ENCODE results near the gene PLD6.

Gene PLD6

DNA sequence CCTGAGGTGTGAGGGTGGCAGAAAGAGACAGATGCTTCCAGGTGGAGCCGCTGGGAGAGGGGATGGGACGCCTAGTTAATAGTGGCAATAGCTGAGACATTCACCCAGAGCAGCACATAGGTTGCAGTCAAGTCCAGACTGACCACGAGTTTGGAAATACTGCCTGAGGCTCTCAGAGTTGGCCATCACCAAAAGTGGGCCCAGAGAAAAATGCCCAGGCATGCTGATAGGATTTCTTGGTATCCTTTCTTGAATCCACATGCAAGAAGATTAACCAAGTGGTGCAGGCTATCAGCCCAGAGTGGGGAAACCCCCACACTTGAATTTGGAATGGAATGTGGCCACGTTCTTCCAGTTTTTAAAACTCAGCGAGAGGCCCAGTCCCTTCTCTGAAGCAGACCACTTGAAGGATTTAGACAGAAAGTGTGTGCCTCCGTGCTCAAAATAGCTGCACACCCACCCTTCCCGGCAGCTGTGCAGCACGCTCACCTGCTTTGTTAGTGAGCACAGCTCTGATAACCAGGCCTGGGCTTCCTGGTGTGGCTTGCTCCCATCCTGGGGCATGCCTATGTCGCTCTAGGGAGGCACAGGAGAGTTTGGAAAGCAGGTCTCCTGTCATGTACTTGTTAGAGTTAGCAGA lies 35.7 kb downstream of the PLD6 start:
- no peaks in the 10 kb centered on the region for H4K20me1 ChIP-seq (ENCODE audit: insufficient read depth, low read length, poor library complexity, severe bottlenecking)
- no peaks in the 10 kb centered on the region for H3K27me3 ChIP-seq (ENCODE audit: insufficient read depth, low read length, poor library complexity, severe bottlenecking)
- no peak overlapping the region for H2AFZ ChIP-seq (ENCODE audit: low read length)
- H3K79me2 ChIP-seq (ENCODE audit: insufficient read depth, low read length) = no peaks in the 10 kb centered on the region
- no peaks in the 10 kb centered on the region for H3K9me2 ChIP-seq (replicated peaks; ENCODE audit: low read depth, low read length)
- no peak overlapping the region for H3K9ac ChIP-seq (ENCODE audit: low read depth, low read length, poor library complexity, severe bottlenecking)
- H3K36me3 ChIP-seq (ENCODE audit: insufficient read depth, low read length) = peaks cover 72% of the 10 kb centered on the region; the same call in 1 of the 2 replicates
- H3K4me2 ChIP-seq (ENCODE audit: low read depth, low read length, poor library complexity, severe bottlenecking) = no peak overlapping the region
- H3K9me3 ChIP-seq (ENCODE audit: insufficient read depth, low read depth, low read length) = no peaks in the 10 kb centered on the region
- H3K4me1 ChIP-seq (ENCODE audit: insufficient read depth, low read length, poor library complexity, severe bottlenecking) = peaks cover 4% of the 10 kb centered on the region
- no peaks in the 10 kb centered on the region for H3F3A ChIP-seq (ENCODE audit: low read depth)
- TF ChIP-seq CTCF (conservative IDR thresholded peaks at IDR 0.05; ENCODE audit: low read length) (no peak), EZH2phosphoT487 (IDR thresholded peaks at IDR 0.05; ENCODE audit: borderline replicate concordance) (no peak)
- H3K4me3 ChIP-seq (ENCODE audit: low read length, poor library complexity, severe bottlenecking) = no peak overlapping the region

- H3F3A ChIP-seq (ENCODE audit: low read depth) = no peaks in the 10 kb centered on the region
- H3K4me3 ChIP-seq (ENCODE audit: low read length, poor library complexity, severe bottlenecking) = no peak overlapping the region
- no peaks in the 10 kb centered on the region for H3K9me2 ChIP-seq (replicated peaks; ENCODE audit: low read depth, low read length)
- no peak for TF ChIP-seq EZH2phosphoT487 (IDR thresholded peaks at IDR 0.05; ENCODE audit: borderline replicate concordance)
- no peak for TF ChIP-seq CTCF (conservative IDR thresholded peaks at IDR 0.05; ENCODE audit: low read length)
- H4K20me1 ChIP-seq (ENCODE audit: insufficient read depth, low read length, poor library complexity, severe bottlenecking) = no peaks in the 10 kb centered on the region
- no peaks in the 10 kb centered on the region for H3K79me2 ChIP-seq (ENCODE audit: insufficient read depth, low read length)
- H3K27me3 ChIP-seq (ENCODE audit: insufficient read depth, low read length, poor library complexity, severe bottlenecking) = no peaks in the 10 kb centered on the region
- no peak overlapping the region for H2AFZ ChIP-seq (ENCODE audit: low read length)
- no peaks in the 10 kb centered on the region for H3K9me3 ChIP-seq (ENCODE audit: insufficient read depth, low read depth, low read length)
- H3K9ac ChIP-seq (ENCODE audit: low read depth, low read length, poor library complexity, severe bottlenecking) = no peak overlapping the region
- peaks cover 73% of the 10 kb centered on the region; the same call in 1 of the 2 replicates for H3K36me3 ChIP-seq (ENCODE audit: insufficient read depth, low read length)
- H3K4me1 ChIP-seq (ENCODE audit: insufficient read depth, low read length, poor library complexity, severe bottlenecking) = peaks cover 3% of the 10 kb centered on the region
- no peak overlapping the region for H3K4me2 ChIP-seq (ENCODE audit: low read depth, low read length, poor library complexity, severe bottlenecking)
Observed at GRCh38 chr17:17169396-17169795, 36.7 kb downstream of the PLD6 start.

DNA sequence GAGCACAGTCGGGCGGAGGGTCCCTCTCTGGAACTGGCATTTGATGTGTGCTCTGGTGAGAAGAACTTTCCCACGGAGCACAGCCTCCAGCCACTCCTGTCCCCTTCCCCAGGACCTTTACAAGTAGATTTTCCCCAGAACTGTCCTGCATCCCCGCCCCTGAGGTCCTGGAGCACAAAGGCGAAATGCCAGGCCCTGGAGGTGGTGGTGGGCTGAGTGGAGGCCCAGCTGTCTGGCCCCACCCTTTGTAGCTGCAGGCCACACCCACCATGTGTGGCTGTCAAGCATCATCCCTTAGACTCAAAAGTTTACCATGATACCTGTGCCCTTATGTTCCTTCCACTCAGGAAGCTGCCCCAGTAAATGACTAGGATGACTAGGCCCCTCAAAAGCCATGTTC lies 37.7 kb downstream of the PLD6 start:
- Histone ChIP-seq H3K4me1 (ENCODE audit: insufficient read depth, low read length, poor library complexity, severe bottlenecking) (peaks cover 3% of the 10 kb centered on the region), H3K4me2 (ENCODE audit: low read depth, low read length, poor library complexity, severe bottlenecking) (no peak overlapping the region), H3F3A (ENCODE audit: low read depth) (no peaks in the 10 kb centered on the region), H3K36me3 (ENCODE audit: insufficient read depth, low read length) (peaks cover 67% of the 10 kb centered on the region; the same call in 1 of the 2 replicates), H3K9ac (ENCODE audit: low read depth, low read length, poor library complexity, severe bottlenecking) (no peak overlapping the region), H4K20me1 (ENCODE audit: insufficient read depth, low read length, poor library complexity, severe bottlenecking) (no peaks in the 10 kb centered on the region), H2AFZ (ENCODE audit: low read length) (no peak overlapping the region), H3K27me3 (ENCODE audit: insufficient read depth, low read length, poor library complexity, severe bottlenecking) (no peaks in the 10 kb centered on the region), H3K9me3 (ENCODE audit: insufficient read depth, low read depth, low read length) (no peaks in the 10 kb centered on the region), H3K9me2 (replicated peaks; ENCODE audit: low read depth, low read length) (no peaks in the 10 kb centered on the region), H3K4me3 (ENCODE audit: low read length, poor library complexity, severe bottlenecking) (no peak overlapping the region), H3K79me2 (ENCODE audit: insufficient read depth, low read length) (no peaks in the 10 kb centered on the region)
- TF ChIP-seq EZH2phosphoT487 (IDR thresholded peaks at IDR 0.05; ENCODE audit: borderline replicate concordance) = no peak

DNA sequence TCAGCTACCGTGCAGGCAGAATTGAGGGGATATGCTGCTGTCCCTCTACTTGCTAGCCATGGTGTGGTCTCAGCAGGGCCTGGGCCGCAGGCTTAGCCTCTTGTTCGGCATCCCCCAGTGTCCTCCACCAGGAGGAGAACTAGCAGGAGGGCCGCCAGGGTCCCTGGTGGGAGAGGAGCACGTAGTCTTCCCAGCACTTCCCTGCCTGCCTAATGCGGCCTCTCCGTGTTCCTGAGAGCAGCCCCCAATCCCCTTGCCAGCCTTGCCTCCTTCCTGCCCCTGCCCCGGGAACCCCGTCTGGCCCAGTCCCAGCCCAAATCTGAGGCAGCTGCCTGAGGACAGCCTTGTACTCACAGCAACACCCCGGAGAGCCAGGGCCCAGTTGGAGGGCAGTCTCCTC lies 38.1 kb downstream of the PLD6 start:
- no peak overlapping the region for H2AFZ ChIP-seq (ENCODE audit: low read length)
- no peak overlapping the region for H3K4me2 ChIP-seq (ENCODE audit: low read depth, low read length, poor library complexity, severe bottlenecking)
- H3F3A ChIP-seq (ENCODE audit: low read depth) = no peaks in the 10 kb centered on the region
- no peaks in the 10 kb centered on the region for H3K79me2 ChIP-seq (ENCODE audit: insufficient read depth, low read length)
- no peak overlapping the region for H3K9ac ChIP-seq (ENCODE audit: low read depth, low read length, poor library complexity, severe bottlenecking)
- H3K36me3 ChIP-seq (ENCODE audit: insufficient read depth, low read length) = peaks cover 67% of the 10 kb centered on the region; the same call in 1 of the 2 replicates
- H3K9me2 ChIP-seq (replicated peaks; ENCODE audit: low read depth, low read length) = no peaks in the 10 kb centered on the region
- no peaks in the 10 kb centered on the region for H3K27me3 ChIP-seq (ENCODE audit: insufficient read depth, low read length, poor library complexity, severe bottlenecking)
- TF ChIP-seq EZH2phosphoT487 (IDR thresholded peaks at IDR 0.05; ENCODE audit: borderline replicate concordance) (no peak), CTCF (conservative IDR thresholded peaks at IDR 0.05; ENCODE audit: low read length) (no peak)
- H4K20me1 ChIP-seq (ENCODE audit: insufficient read depth, low read length, poor library complexity, severe bottlenecking) = no peaks in the 10 kb centered on the region
- H3K9me3 ChIP-seq (ENCODE audit: insufficient read depth, low read depth, low read length) = no peaks in the 10 kb centered on the region
- H3K4me3 ChIP-seq (ENCODE audit: low read length, poor library complexity, severe bottlenecking) = no peak overlapping the region
- peaks cover 3% of the 10 kb centered on the region for H3K4me1 ChIP-seq (ENCODE audit: insufficient read depth, low read length, poor library complexity, severe bottlenecking)

All from Loucy (cell line).